HG03571 (cell line): ENCODE data around the gene GALNT10.
"Not testable (repeated sequence)": the region's sequence is repeated elsewhere in the genome, so short reads cannot be mapped to it uniquely, and the experiment has no call there.

Experiments
- ATAC-seq: cut with Tn5 transposase; IDR thresholded peaks from one replicate; pipeline ENCODE4 v1.9.1; 2021; ENCODE audit not compliant: unreplicated experiment

GALNT10 gene, protein sequence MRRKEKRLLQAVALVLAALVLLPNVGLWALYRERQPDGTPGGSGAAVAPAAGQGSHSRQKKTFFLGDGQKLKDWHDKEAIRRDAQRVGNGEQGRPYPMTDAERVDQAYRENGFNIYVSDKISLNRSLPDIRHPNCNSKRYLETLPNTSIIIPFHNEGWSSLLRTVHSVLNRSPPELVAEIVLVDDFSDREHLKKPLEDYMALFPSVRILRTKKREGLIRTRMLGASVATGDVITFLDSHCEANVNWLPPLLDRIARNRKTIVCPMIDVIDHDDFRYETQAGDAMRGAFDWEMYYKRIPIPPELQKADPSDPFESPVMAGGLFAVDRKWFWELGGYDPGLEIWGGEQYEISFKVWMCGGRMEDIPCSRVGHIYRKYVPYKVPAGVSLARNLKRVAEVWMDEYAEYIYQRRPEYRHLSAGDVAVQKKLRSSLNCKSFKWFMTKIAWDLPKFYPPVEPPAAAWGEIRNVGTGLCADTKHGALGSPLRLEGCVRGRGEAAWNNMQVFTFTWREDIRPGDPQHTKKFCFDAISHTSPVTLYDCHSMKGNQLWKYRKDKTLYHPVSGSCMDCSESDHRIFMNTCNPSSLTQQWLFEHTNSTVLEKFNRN

DNA sequence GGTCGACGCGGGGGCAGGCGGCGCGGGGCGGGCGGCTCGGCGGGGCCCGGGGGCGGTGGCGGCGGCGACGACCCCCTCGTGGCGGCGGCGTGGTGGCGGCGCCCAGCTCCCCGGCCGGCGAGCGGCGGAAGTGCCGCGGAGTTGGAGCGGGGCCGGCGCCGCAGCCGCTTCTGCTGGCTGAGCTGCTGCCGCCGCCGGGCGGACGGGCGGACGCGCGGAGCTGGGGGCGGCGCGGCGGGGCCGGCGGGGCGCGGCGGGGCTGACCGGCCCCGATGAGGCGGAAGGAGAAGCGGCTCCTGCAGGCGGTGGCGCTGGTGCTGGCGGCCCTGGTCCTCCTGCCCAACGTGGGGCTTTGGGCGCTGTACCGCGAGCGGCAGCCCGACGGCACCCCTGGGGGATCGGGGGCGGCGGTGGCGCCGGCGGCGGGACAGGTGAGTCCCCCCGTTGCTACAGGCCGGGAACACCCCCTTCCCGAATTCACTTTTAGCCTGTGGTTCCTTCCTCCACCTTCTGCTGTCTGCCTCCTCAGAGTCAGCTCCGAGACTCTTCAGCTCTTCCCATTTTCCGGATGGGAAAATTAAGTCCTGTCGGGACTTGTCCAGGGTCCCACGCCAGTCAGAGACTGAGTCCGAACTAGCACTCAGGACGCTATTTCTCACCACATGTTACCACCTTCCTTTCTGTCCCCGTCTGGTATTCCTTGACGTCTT lies at the start of gene GALNT10:
GALNT10 (plus strand) TSS at position 139 of the 710 bp plus-strand sequence; CDS start at position 273, 134 bp downstream.
- peak; percentile 81 for ATAC-seq

DNA sequence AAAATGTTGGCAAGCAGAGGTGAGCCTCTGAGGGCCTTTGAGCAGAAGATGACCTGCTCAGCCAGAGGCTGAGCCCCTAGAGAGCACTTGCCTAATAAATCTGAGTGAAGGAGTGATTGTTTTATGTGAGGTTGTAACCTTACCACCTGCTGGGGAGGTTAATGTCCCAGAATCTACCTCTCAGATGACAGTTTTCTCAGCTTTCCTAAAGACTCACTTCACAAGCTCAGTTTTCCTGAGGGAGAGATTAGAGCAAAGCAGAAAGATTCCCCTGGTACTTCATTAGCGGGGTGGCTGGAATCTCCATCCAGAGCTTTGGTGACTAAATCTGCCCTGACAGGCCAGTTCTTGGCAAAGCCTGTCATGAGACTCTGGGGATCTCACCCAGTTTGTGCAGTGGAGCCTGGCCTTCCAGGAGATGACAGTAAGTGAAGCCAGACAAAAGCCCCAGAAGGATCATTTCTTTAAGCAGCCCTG lies 48.8 kb upstream of the GALNT10 start:
- ATAC-seq = no peak

GRCh38 chr5:154143211-154143641 lies 47.3 kb upstream of the GALNT10 start:
- no peak for ATAC-seq

DNA sequence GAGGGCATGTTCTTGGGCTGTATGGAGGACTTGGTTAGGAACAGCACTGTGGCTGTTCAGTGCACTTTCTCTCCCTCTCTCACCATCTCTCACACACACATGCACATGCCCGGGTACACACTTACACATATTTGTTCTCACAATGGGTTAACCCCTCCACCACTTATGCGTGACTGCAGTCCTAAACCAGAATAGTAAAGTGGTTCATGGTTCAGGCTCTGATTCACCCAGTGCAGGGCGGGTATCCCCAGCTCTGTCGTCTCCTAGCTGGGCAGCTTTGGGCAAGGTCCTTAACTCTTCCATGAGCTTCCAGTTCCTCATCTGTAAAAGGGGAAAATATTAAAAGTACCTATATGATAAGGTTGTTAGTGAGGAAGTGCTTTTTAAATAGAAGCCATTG lies 45.3 kb upstream of the GALNT10 start:
- ATAC-seq = no peak

DNA sequence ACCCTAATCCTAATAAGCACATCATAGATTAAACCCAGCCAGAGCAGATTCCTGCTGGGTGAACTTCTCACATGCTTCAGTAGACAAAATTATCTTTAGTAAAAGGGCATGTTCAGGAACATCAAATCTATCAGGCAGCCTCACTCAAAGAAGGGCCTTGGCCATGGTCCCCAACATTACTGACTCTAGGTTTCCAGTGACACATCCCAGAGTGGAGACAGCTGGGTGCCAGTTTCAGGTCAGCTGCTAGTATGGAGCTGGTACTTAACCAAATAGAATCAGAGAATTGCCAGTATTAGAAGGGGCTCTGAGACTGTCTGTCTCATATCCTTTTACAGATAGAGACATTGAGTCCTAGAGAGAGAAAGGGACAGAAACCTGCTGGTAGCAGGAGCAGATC lies 44.1 kb upstream of the GALNT10 start:
- no peak for ATAC-seq

DNA sequence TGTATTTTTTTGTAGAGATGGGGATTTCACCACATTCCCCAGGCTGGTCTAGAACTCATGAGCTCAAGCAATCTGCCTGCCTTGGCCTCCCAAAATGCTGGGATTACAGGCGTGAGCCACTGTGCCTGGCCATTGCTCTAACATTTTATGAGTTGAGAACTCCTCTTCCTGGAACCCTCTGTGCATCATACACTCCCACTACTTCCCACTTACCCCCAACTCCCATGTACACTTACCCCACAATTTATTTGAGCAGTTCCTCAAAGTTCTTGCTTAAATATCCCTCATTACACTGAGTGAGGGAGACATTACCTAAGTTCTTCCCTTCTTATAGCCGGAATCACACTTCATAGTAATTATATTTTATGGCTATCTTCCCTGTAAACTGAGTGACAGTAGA lies 42.9 kb upstream of the GALNT10 start:
- no peak for ATAC-seq

DNA sequence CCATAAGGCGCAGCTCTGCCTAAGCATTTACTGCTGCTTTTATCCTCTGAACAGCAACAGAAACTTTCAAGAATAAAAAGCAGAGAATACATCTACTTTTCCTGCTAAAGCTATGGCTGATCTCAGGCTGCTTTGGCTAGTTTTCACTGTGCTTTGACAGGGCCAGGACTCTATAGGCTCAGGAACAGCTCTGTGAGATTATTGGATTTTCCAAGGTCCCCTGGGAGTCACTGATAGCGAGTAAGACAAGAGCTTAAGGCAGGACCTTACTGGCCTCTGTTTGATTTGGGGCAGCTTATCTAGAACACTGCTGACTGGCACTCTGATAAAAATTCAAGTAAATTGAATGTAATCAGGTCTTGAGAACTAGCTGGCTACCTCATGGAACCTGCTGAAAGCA lies 40.1 kb upstream of the GALNT10 start:
- not testable (repeated sequence) for ATAC-seq

DNA sequence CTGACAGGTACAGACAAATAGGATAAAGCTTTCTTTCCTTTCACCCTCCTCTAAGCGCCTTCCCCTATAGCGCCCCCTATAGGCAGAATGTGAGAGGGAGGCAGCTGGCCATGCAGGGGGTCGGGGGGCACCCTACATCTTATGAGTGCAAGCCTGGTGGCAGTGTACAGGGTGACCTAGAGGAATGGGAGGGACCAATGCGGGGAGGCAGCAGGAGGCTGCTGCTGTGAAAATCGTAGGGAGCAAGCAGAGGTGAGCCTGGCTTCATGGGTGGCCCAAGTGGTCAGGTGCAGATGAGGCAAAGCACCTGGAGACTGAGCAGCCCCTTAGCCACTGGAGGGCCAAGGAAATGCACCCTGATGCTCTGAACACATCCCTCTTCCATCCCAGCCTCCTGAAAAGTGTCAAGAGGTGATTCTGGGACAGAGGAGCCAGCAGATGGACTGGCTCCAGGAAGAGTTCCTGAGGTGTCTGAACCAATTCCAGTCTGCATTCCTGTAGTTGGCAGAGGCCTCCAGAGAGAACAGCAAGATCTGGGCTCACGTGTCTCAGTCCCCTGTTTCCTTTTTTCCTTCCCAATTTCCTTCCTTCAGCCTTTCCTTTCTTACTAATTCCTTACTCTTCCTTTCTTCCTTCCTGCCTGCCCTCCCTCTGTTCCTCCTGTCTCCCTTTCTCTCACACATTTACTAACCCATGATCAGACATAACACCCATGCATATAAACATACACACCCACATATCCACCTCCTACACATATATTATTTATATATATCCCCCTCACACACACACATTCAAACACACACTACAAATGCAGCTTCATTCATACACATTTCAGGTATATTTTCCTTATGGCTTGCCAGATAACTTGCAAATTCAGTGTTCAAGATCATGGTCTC lies 32.8 kb upstream of the GALNT10 start:
- no peak for ATAC-seq

DNA sequence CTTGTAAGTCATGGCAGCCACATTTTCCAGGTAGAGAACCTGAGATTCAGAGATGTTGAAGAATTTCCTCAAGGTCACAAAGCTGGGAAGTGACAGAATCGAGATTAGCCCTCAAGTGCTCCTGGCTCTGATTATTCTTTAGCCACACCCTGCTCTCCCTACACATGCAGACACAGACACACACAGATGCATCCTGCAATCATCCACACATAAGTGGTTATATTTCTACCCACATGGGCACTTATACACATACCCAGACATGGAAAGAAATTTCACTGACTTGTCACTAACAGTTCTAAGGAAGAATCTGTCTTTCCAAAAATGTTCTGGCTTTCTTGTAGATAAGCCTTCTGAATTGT lies 32.2 kb upstream of the GALNT10 start:
- ATAC-seq = no peak

- ATAC-seq = no peak
Observed at GRCh38 chr5:154159343-154159742, 31.2 kb upstream of the GALNT10 start.

- ATAC-seq = no peak
Observed at GRCh38 chr5:154162539-154163151, 27.9 kb upstream of the GALNT10 start.

GRCh38 chr5:154163327-154164248 lies 26.9 kb upstream of the GALNT10 start:
- ATAC-seq = no peak

DNA sequence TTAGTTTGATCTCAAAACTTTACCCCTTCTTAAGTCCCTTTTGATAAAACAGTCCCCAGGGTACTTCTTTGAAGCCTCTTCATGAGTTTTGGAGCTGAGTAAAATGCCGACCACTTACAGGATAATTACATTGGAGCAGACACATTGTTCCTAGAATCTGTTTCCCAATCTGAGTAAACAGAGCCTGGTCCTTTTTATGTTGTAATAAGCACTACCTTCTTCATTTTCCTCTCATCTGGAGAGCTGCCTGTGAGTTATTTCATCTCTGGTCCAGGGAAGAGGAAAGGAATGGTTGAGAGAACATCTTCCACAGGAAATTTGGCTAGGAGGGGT lies 26.3 kb upstream of the GALNT10 start:
- ATAC-seq = no peak

DNA sequence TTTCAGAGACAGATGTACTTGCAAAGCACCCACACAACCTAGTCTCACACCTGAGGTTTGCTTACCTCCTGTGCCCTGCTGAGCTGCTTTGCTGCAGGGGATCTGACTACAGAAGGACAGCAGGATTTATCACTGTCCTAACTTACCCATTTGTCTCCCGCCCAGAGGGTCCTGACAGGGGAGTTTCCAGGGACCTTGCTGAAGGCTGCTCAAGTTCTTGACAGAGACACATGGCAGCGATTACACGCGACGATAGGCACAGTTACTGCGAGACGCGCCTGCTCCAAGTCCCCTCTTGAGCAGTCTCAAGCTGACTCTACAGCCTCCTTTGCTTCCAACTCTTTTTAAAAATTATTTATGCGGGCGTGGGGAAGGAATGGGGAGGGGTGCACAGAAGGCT lies 24.6 kb upstream of the GALNT10 start:
- no peak for ATAC-seq

GRCh38 chr5:154166901-154167791 lies 23.4 kb upstream of the GALNT10 start:
- no peak for ATAC-seq

GRCh38 chr5:154168395-154168794 lies 22.1 kb upstream of the GALNT10 start:
- ATAC-seq = no peak

- no peak for ATAC-seq
Observed at GRCh38 chr5:154172785-154173184, 17.7 kb upstream of the GALNT10 start.

- no peak for ATAC-seq
Observed at GRCh38 chr5:154174091-154174490, 16.4 kb upstream of the GALNT10 start.
